Osteocyte (in vitro differentiated cells): ENCODE measurements around the gene PLXNA4. TPM values are rescaled to one million over a fixed set of nuclear protein-coding genes. Genes with fewer than 3 reads are reported as not detected.

Experiments
- DNase-seq: peaks from one replicate; pipeline ENCODE4 v3.0.0; 2021; ENCODE audit warnings: mixed read lengths; ENCODE audit not compliant: unreplicated experiment; ENCODE audit errors: extremely low spot score
- H3K27ac Mint-ChIP-seq: one replicate; pipeline ENCODE4 v1.8.0; 2021; ENCODE audit warnings: mild to moderate bottlenecking, mixed read lengths; ENCODE audit not compliant: unreplicated experiment
- H3K27me3 Mint-ChIP-seq: one replicate; pipeline ENCODE4 v1.8.0; 2021; ENCODE audit warnings: mixed read lengths; ENCODE audit not compliant: unreplicated experiment
- H3K36me3 Mint-ChIP-seq: one replicate; pipeline ENCODE4 v1.8.0; 2021; ENCODE audit warnings: mixed read lengths; ENCODE audit not compliant: unreplicated experiment
- H3K4me1 Mint-ChIP-seq: one replicate; pipeline ENCODE4 v1.8.0; 2021; ENCODE audit warnings: mixed read lengths; ENCODE audit not compliant: unreplicated experiment
- H3K4me3 Mint-ChIP-seq: one replicate; pipeline ENCODE4 v1.8.0; 2021; ENCODE audit warnings: mild to moderate bottlenecking, moderate library complexity, mixed read lengths; ENCODE audit not compliant: unreplicated experiment
- H3K9me3 Mint-ChIP-seq: one replicate; pipeline ENCODE4 v1.8.0; 2021; ENCODE audit warnings: mixed read lengths; ENCODE audit not compliant: unreplicated experiment
- CTCF ChIP-seq: fragments of 200-600 bp; sonication (generic); IDR thresholded peaks from 2 replicates; pipeline ENCODE4 v1.5.0; 2021; ENCODE audit warnings: antibody characterized with exemption, mild to moderate bottlenecking, moderate library complexity
- total RNA-seq: library from RNA; stranded (reverse); gene quantifications from 2 replicates; pipeline ENCODE4 v1.2.1, GENCODE V29; 2021

The PLXNA4 gene
- total RNA-seq, 1 donor from 2014 or later: 59.0 TPM

GRCh38 chr7:132572526-132572925 is 3.7 kb downstream of the PLXNA4 start:
- TF ChIP-seq CTCF: no peak
- DNase-seq: no peak
- Mint-ChIP-seq H3K4me1 (peaks cover 33% of the 10 kb centered on the region), H3K4me3 (no peak overlapping the region), H3K27me3 (peaks cover 14% of the 10 kb centered on the region), H3K27ac (no peak overlapping the region), H3K36me3 (peaks cover 30% of the 10 kb centered on the region), H3K9me3 (no peaks in the 10 kb centered on the region)

GRCh38 chr7:132571970-132572369 is 4.3 kb downstream of the PLXNA4 start:
- Mint-ChIP-seq H3K27me3 (peaks cover 14% of the 10 kb centered on the region), H3K4me1 (peaks cover 32% of the 10 kb centered on the region), H3K27ac (no peak overlapping the region), H3K4me3 (no peak overlapping the region), H3K36me3 (peaks cover 33% of the 10 kb centered on the region), H3K9me3 (no peaks in the 10 kb centered on the region)
- TF ChIP-seq CTCF: no peak
- DNase-seq: no peak

- H3K27me3 Mint-ChIP-seq: peaks cover 14% of the 10 kb centered on the region
- H3K36me3 Mint-ChIP-seq: peaks cover 35% of the 10 kb centered on the region
- H3K9me3 Mint-ChIP-seq: no peaks in the 10 kb centered on the region
- peaks cover 29% of the 10 kb centered on the region for H3K4me1 Mint-ChIP-seq
- H3K4me3 Mint-ChIP-seq: no peak overlapping the region
- no peak overlapping the region for H3K27ac Mint-ChIP-seq
- TF ChIP-seq CTCF: no peak
- no peak for DNase-seq
These were observed 6.2 kb downstream of the PLXNA4 start for GRCh38 chr7:132569884-132570614.

GRCh38 chr7:132568962-132569361 is 7.3 kb downstream of the PLXNA4 start:
- Mint-ChIP-seq H3K4me3 (no peak overlapping the region), H3K27me3 (peaks cover 22% of the 10 kb centered on the region), H3K4me1 (peaks cover 19% of the 10 kb centered on the region)

More at GRCh38 chr7:132568962-132569361, 7.3 kb downstream of the PLXNA4 start:
- no peak for TF ChIP-seq CTCF
- peaks cover 41% of the 10 kb centered on the region for H3K36me3 Mint-ChIP-seq
- DNase-seq: no peak
- no peaks in the 10 kb centered on the region for H3K9me3 Mint-ChIP-seq
- no peak overlapping the region for H3K27ac Mint-ChIP-seq
